Kidney (tissue), 14 donors: Measurements from ENCODE around the gene PHAF1. TPM values are rescaled to one million over a fixed set of nuclear protein-coding genes. Genes with fewer than 3 reads are reported as not detected.
A peak's percentile ranks its signal among the peaks of the same experiment; 100 is the strongest.

Experiments used
- DNase-seq, 5 donors: peaks; one replicate each; pipeline ENCODE4 v3.0.0-alpha.2; 2013 to 2020
- FAIRE-seq: peaks from 2 replicates; lab custom pipeline; 2012; peaks lifted over from hg19 to GRCh38; lab: Jason Lieb, UNC
- H3K27ac ChIP-seq, 2 donors: one replicate each; pipeline ENCODE4 v1.7.0; 2013; ENCODE audit warnings: low read depth in 2 of 2, low read length in 2 of 2, inconsistent platforms in 1 of 2
- H3K27me3 ChIP-seq: one replicate; pipeline ENCODE4 v1.7.1; 2013; ENCODE audit warnings: low read length, inconsistent platforms; ENCODE audit not compliant: control insufficient read depth, insufficient read depth
- H3K36me3 ChIP-seq, 3 donors: one replicate each; pipeline versions ENCODE4 v1.7.0 to v1.7.1; 2013; ENCODE audit warnings: low read length in 3 of 3, control low read depth in 1 of 3, inconsistent platforms in 1 of 3; ENCODE audit not compliant: insufficient read depth in 3 of 3, control insufficient read depth in 2 of 3
- H3K4me1 ChIP-seq, 3 donors: one replicate each; pipeline versions ENCODE4 v1.7.0 to v1.7.1; 2013; ENCODE audit warnings: low read length in 3 of 3, inconsistent platforms in 1 of 3, low read depth in 1 of 3; ENCODE audit not compliant: control insufficient read depth in 2 of 3, insufficient read depth in 2 of 3
- H3K4me3 ChIP-seq, 3 donors: one replicate each; pipeline versions ENCODE4 v1.7.0 to v1.8.1; 2013; ENCODE audit warnings: low read length in 3 of 3, control low read depth in 1 of 3, inconsistent platforms in 1 of 3
- H3K9ac ChIP-seq, 3 donors: one replicate each; pipeline versions ENCODE4 v1.7.0 to v1.7.1; 2013; ENCODE audit warnings: low read length in 3 of 3, control low read depth in 1 of 3, inconsistent platforms in 1 of 3
- H3K9me3 ChIP-seq, 3 donors: one replicate each; pipeline versions ENCODE4 v1.7.0 to v1.7.1; 2013; ENCODE audit warnings: low read length in 3 of 3, control low read depth in 1 of 3, inconsistent platforms in 1 of 3; ENCODE audit not compliant: control insufficient read depth in 2 of 3, insufficient read depth in 1 of 3
- CTCF ChIP-seq: IDR thresholded peaks from 3 replicates; pipeline ENCODE4 v1.5.1; 2012; ENCODE audit warnings: mild to moderate bottlenecking, moderate library complexity, borderline replicate concordance; ENCODE audit not compliant: insufficient read depth; ENCODE audit errors: extremely low read depth
- intact Hi-C: fragments of 100-400 bp; cut with DNase I; formaldehyde crosslinking; loops from one replicate; pipeline ENCODE4 v1.11.1; 2022
- polyA plus RNA-seq: library from polyadenylated mRNA; stranded (reverse); fragments of 350-450 nt; fragmentation: Illumina TruSeq; extraction: RNeasy Lipid Tissue Mini Kit (QIAGEN cat#74804); gene quantifications from one replicate; pipeline ENCODE4 v1.2.3, GENCODE V29; 2014; ENCODE audit warnings: low read depth, low replicate concordance; ENCODE audit not compliant: insufficient read depth
- total RNA-seq: library from RNA; stranded (reverse); fragmentation: NEBNext Ultra II Directional; extraction: Animal tissue kit (Norgen Biotek cat#: 25700); gene quantifications from one replicate; pipeline ENCODE4 v1.2.1, GENCODE V29; 2021
- donor health status: control.
- donor health status: control.
- donor health status: control.
- donor health status: control.
- donor health status: control.
- donor health status: DM: yes; HTN: yes; CAD: no.
- donor health status: Normal renal cell carcinoma (clear cell type).

Gene PHAF1
- total and polyA plus RNA-seq, 2 donors from 2014 or later, result 14.3 to 16.9 TPM

GRCh38 chr16:67183627-67184452 is 74.1 kb downstream of the PHAF1 start, which contains the start of gene MATCAP1:
MATCAP1 (minus strand) TSS chr16:67183963; CDS start chr16:67180610, 3,353 bp downstream.
- no peak for TF ChIP-seq CTCF
- FAIRE-seq, result peak; percentile 93
- H3K27ac ChIP-seq, result peak within 1 kb of the TSS; percentile 95 to 96
- peak; percentile 96 to 98 (median 98) for DNase-seq
- H3K4me3 ChIP-seq, result peak within 1 kb of the TSS; percentile 76 to 81 (median 79)
- H3K4me1 ChIP-seq, result peaks cover 0 to 24% (median 9%) of the 10 kb centered on the region in 3 donors
- no peaks in the 10 kb centered on the region for H3K9me3 ChIP-seq
- H3K9ac ChIP-seq, result peak within 1 kb of the TSS; percentile 43 to 67 (median 52)
- H3K36me3 ChIP-seq, result no peaks in the 10 kb centered on the region
- H3K27me3 ChIP-seq, result no peaks in the 10 kb centered on the region
- intact Hi-C loops, result no loop called here

GRCh38 chr16:67184453-67184994 is 74.8 kb downstream of the PHAF1 start:
- intact Hi-C loops, result no loop called here
- Histone ChIP-seq H3K9ac (no peak overlapping the region), H3K4me3 (peak overlapping the region in 2 of 3 donors; percentile 20 to 81), H3K4me1 (peaks cover 0 to 23% (median 9%) of the 10 kb centered on the region in 3 donors), H3K27me3 (no peaks in the 10 kb centered on the region), H3K36me3 (no peaks in the 10 kb centered on the region), H3K9me3 (no peaks in the 10 kb centered on the region), H3K27ac (peak overlapping the region in 1 of 2 donors; percentile 95)
- DNase-seq (peak in 1 of 5 donors; percentile 79), FAIRE-seq (no peak)
- TF ChIP-seq CTCF, result no peak

- Histone ChIP-seq H3K4me1 (peaks cover 0 to 23% (median 9%) of the 10 kb centered on the region in 3 donors), H3K27ac (no peak overlapping the region), H3K36me3 (no peaks in the 10 kb centered on the region), H3K9ac (no peak overlapping the region), H3K27me3 (no peaks in the 10 kb centered on the region), H3K4me3 (peak overlapping the region in 2 of 3 donors; percentile 9 to 81), H3K9me3 (no peaks in the 10 kb centered on the region)
- TF ChIP-seq CTCF, result peak; percentile 84
- DNase-seq (peak; percentile 94 to 97 (median 96)), FAIRE-seq (peak; percentile 17)
- intact Hi-C loops, result no loop called here
Measured at GRCh38 chr16:67184995-67185650, 75.4 kb downstream of the PHAF1 start.
